Spleen (tissue), 11 donors: ENCODE results near the gene PRKCE. TPM values are rescaled to one million over a fixed set of nuclear protein-coding genes. Genes with fewer than 3 reads are reported as not detected.

Experiments
- DNase-seq: peaks from one replicate; pipeline ENCODE4 v3.0.0-alpha.2; 2020
- H3K27ac ChIP-seq, 8 donors: fragments of 200-600 bp; sonication (generic) in 7 of 8; 1 replicate in 4 of 8; 2 replicates in 4 of 8; pipeline versions ENCODE4 v1.5.0 to v1.8.0; 2016 to 2021; ENCODE audit warnings: inconsistent platforms in 4 of 8, mild to moderate bottlenecking in 4 of 8, moderate library complexity in 1 of 8
- H3K27me3 ChIP-seq, 7 donors: fragments of 200-600 bp; sonication (generic) in 6 of 7; replicated peaks in 1 of 7; 1 replicate in 4 of 7; 2 replicates in 3 of 7; pipeline versions ENCODE4 v1.5.0 to v1.8.0; 2016 to 2021; ENCODE audit warnings: inconsistent platforms in 3 of 7, mild to moderate bottlenecking in 1 of 7
- H3K36me3 ChIP-seq, 6 donors: fragments of 200-600 bp; sonication (generic) in 5 of 6; 1 replicate in 4 of 6; 2 replicates in 2 of 6; pipeline versions ENCODE4 v1.5.0 to v1.8.0; 2016 to 2021; ENCODE audit warnings: inconsistent platforms in 2 of 6
- H3K4me1 ChIP-seq, 6 donors: fragments of 200-600 bp; sonication (generic) in 5 of 6; 1 replicate in 3 of 6; 2 replicates in 3 of 6; pipeline versions ENCODE4 v1.5.0 to v1.8.0; 2016 to 2021; ENCODE audit warnings: inconsistent platforms in 3 of 6
- H3K4me3 ChIP-seq, 8 donors: fragments of 200-600 bp; sonication (generic) in 7 of 8; 1 replicate in 4 of 8; 2 replicates in 4 of 8; pipeline versions ENCODE4 v1.5.0 to v1.8.0; 2016 to 2021; ENCODE audit warnings: inconsistent platforms in 4 of 8, mild to moderate bottlenecking in 4 of 8, moderate library complexity in 2 of 8
- H3K9me3 ChIP-seq, 8 donors: fragments of 200-600 bp; sonication (generic) in 7 of 8; 1 replicate in 4 of 8; 2 replicates in 4 of 8; pipeline versions ENCODE4 v1.5.0 to v1.8.0; 2016 to 2021; ENCODE audit warnings: inconsistent platforms in 4 of 8
- CTCF ChIP-seq, 11 experiments: fragments of 200-600 bp in 7 of 11; fragments of 450-650 bp in 4 of 11; sonication (generic) in 4 of 11; IDR thresholded peaks in 8 of 11; conservative IDR thresholded peaks in 3 of 11; 1 replicate in 7 of 11; 2 replicates in 4 of 11; pipeline versions ENCODE4 v1.4.0 to v1.8.0; 2016 to 2021; ENCODE audit warnings: antibody characterized with exemption in 11 of 11, inconsistent platforms in 4 of 11, mild to moderate bottlenecking in 1 of 11
- POLR2A ChIP-seq, 3 donors: fragments of 450-650 bp; IDR thresholded peaks; one replicate each; pipeline ENCODE4 v1.5.1; 2017; ENCODE audit warnings: antibody characterized with exemption in 3 of 3, mild to moderate bottlenecking in 1 of 3
- POLR2AphosphoS5 ChIP-seq, 3 donors: sonication (generic); formaldehyde crosslinking; IDR thresholded peaks; one replicate each; pipeline ENCODE4 v1.5.1; 2017; ENCODE audit warnings: antibody characterized with exemption in 3 of 3
- WGBS, 5 donors: extraction: QIAGEN DNeasy Blood & Tissue Kit in 3 of 5; methylation state at CpG; one replicate each; pipeline versions ENCODE4 v1.1.5 to v1.1.7; 2013 to 2018; 5-methylcytosine and 5-hydroxymethylcytosine counted together
- intact Hi-C: fragments of 100-400 bp; cut with DNase I; formaldehyde crosslinking; loops from one replicate; pipeline ENCODE4 v1.15.0; 2023; ENCODE audit warnings: low total_unique reads
- polyA plus RNA-seq, 3 donors: library from polyadenylated mRNA; stranded (reverse); fragments of 200-250 nt; gene quantifications; one replicate each; pipeline ENCODE4 v1.2.1, GENCODE V29; 2013
- total RNA-seq, 7 donors: library from RNA; depleted of rRNA in 3 of 7; stranded (reverse); fragments of >200 nt in 3 of 7; fragmentation: NEBNext Ultra II Directional in 4 of 7; extraction: Animal tissue kit (Norgen Biotek cat#: 25700) in 4 of 7; gene quantifications; one replicate each; pipeline versions ENCODE4 v1.1.0 to v1.2.1, GENCODE V29; 2016 to 2021
- donor health status: healthy with polysubstance abuse.
- donor health status: DM: no; HTN: no; CAD: no; lungs with moderate emphysema.
- donor health status: DM: no; HTN: no; CAD: no.
- donor health status: Bipolar disorder and iron deficiency.
- donor health status: healthy.
- donor health status: DM: no; HTN: no; CAD: no.
- donor health status: DM: yes; HTN: yes; CAD: no.

The PRKCE gene
- total and polyA plus RNA-seq, 10 donors, result 2.5 to 43.6 (median 18.8) TPM

- no peak overlapping the region for H3K4me3 ChIP-seq
- H3K9me3 ChIP-seq, result peaks cover 0 to 10% (median 6%) of the 10 kb centered on the region in 8 donors
- intact Hi-C loops, result no loop called here
- no peaks in the 10 kb centered on the region for H3K36me3 ChIP-seq
- TF ChIP-seq POLR2AphosphoS5 (IDR thresholded peaks at IDR 0.05) (no peak), CTCF (IDR thresholded peaks at IDR 0.05 in 8 of 11, conservative IDR thresholded peaks at IDR 0.05 in 3 of 11) (no peak), POLR2A (IDR thresholded peaks at IDR 0.05) (no peak)
- peaks cover 0 to 43% (median 11%) of the 10 kb centered on the region in 6 donors for H3K4me1 ChIP-seq
- no peaks in the 10 kb centered on the region for H3K27me3 ChIP-seq
- DNase-seq, result no peak
- no peak overlapping the region for H3K27ac ChIP-seq
Measured at GRCh38 chr2:45747363-45747762, 95.9 kb downstream of the PRKCE start.

GRCh38 chr2:45748239-45748638 is 96.8 kb downstream of the PRKCE start:
- no peak overlapping the region for H3K27ac ChIP-seq
- H3K4me3 ChIP-seq, result no peak overlapping the region
- 57 to 83% (median 67%) methylated on average over 8 of the region's 8 CpGs for WGBS, 5 donors
- intact Hi-C loops, result no loop called here
- TF ChIP-seq CTCF (IDR thresholded peaks at IDR 0.05 in 8 of 11, conservative IDR thresholded peaks at IDR 0.05 in 3 of 11) (no peak), POLR2A (IDR thresholded peaks at IDR 0.05) (no peak), POLR2AphosphoS5 (IDR thresholded peaks at IDR 0.05) (no peak)
- H3K36me3 ChIP-seq, result no peaks in the 10 kb centered on the region
- no peaks in the 10 kb centered on the region for H3K27me3 ChIP-seq
- DNase-seq, result no peak
- H3K9me3 ChIP-seq, result peaks cover 0 to 10% (median 6%) of the 10 kb centered on the region in 8 donors
- H3K4me1 ChIP-seq, result peaks cover 0 to 39% (median 7%) of the 10 kb centered on the region in 6 donors

GRCh38 chr2:45750001-45750400 is 98.5 kb downstream of the PRKCE start:
- DNase-seq, result no peak
- no peak overlapping the region for H3K27ac ChIP-seq
- intact Hi-C loops, result no loop called here
- no peaks in the 10 kb centered on the region for H3K36me3 ChIP-seq
- H3K4me1 ChIP-seq, result peaks cover 0 to 29% (median 4%) of the 10 kb centered on the region in 6 donors
- H3K4me3 ChIP-seq, result no peak overlapping the region
- 50 to 85% (median 58%) methylated on average over 2 of the region's 2 CpGs for WGBS, 5 donors
- H3K27me3 ChIP-seq, result no peaks in the 10 kb centered on the region
- H3K9me3 ChIP-seq, result peaks cover 0 to 10% (median 6%) of the 10 kb centered on the region in 8 donors
- TF ChIP-seq POLR2AphosphoS5 (IDR thresholded peaks at IDR 0.05) (no peak), POLR2A (IDR thresholded peaks at IDR 0.05) (no peak), CTCF (IDR thresholded peaks at IDR 0.05 in 8 of 11, conservative IDR thresholded peaks at IDR 0.05 in 3 of 11) (no peak)

GRCh38 chr2:45750484-45750883 is 99.0 kb downstream of the PRKCE start:
- H3K36me3 ChIP-seq, result no peaks in the 10 kb centered on the region
- TF ChIP-seq POLR2AphosphoS5 (IDR thresholded peaks at IDR 0.05) (no peak), CTCF (IDR thresholded peaks at IDR 0.05 in 8 of 11, conservative IDR thresholded peaks at IDR 0.05 in 3 of 11) (no peak), POLR2A (IDR thresholded peaks at IDR 0.05) (no peak)
- peaks cover 0 to 29% (median 4%) of the 10 kb centered on the region in 6 donors for H3K4me1 ChIP-seq
- WGBS, 5 donors, result 75 to 100% (median 78%) methylated on average over 1 of the region's 1 CpG
- peaks cover 0 to 10% (median 6%) of the 10 kb centered on the region in 8 donors for H3K9me3 ChIP-seq
- no peak for DNase-seq
- H3K4me3 ChIP-seq, result no peak overlapping the region
- no peak overlapping the region for H3K27ac ChIP-seq
- intact Hi-C loops, result no loop called here
- no peaks in the 10 kb centered on the region for H3K27me3 ChIP-seq
